ENCODE measurements around the gene SPATA17.
"Not testable (repeated sequence)": the region's sequence is repeated elsewhere in the genome, so short reads cannot be mapped to it uniquely, and the experiment has no call there.

The SPATA17 gene

DNA sequence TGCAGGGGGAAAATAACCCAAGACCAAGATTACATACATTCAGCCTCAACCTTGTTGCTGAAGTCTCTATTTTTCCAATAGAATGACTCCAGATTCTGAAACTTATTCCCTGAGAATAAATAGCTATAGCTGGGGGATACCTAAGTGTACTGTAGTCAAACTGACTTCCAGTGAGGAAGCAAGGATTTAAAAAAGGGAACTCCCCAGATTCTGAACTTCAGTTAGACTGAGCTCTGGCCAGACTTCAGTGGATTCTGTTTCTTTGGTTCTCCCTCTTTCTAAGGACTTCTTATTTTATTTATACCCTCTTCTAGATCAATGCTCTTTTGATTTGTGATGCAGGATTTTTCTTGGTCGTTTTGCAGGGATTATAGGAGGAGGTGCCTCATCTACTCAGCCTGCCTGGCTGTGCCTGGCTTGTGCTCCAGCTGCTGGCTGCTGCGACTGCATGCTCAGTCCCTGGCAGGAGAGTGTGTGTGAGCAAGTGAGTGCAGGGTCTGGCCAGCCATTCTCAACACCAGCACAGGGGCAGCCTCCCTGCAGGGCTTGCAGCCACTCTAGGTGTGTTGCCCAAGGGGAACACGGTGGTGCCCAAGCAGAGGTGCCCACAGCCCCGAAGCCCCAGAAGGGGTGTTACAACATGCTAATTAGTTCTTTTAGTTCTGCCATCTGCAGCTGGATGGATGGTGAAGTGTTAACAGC, 43.0 kb downstream of the SPATA17 start:
- DNase-seq: no peak

DNA sequence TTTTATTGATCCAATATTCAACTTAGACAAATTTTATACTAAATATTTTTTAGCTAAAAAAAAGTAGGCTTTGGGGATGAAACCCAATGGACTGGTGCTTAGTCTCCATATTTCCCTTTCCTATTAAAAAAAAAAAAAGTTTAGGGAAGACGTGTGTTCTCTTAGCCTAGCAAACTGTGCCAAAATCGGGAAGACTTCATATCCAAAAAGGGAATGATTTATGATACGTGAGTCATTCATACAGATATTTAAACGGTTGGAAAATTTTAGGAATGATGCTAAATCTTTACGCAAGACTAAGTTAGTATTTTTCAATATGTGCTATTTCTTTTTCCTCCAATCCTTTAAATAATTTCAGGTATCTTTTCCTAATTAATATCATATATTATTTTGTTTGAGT, 50.7 kb downstream of the SPATA17 start:
- no peak for DNase-seq

DNA sequence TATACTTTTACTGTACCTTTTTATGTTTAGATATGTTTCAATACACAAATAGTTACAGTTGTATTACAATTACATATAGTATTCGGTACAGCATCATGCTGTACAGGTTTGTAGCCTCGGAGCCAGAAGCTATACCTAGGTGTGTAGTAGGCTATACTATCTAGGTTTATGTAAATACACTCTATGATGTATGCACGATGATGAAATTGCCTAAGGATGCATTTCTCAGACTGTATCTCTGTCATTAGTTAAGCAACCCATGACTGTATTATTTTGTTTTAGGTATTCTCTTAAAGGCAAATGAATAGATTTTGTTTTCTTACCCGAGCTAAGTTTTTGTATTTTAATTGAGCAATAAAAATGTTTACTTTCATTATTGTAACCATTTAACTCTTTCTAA, 56.4 kb downstream of the SPATA17 start:
- DNase-seq: no peak

DNA sequence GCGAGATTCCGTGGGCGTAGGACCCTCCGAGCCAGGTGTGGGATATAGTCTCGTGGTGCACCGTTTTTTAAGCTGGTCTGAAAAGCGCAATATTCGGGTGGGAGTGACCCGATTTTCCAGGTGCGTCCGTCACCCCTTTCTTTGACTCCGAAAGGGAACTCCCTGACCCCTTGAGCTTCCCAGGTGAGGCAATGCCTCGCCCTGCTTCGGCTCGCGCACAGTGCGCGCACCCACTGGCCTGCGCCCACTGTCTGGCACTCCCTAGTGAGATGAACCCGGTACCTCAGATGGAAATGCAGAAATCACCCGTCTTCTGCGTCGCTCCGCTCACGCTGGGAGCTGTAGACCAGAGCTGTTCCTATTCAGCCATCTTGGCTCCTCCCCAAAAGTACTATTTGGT, 65.0 kb downstream of the SPATA17 start:
- not testable (repeated sequence) for DNase-seq

DNA sequence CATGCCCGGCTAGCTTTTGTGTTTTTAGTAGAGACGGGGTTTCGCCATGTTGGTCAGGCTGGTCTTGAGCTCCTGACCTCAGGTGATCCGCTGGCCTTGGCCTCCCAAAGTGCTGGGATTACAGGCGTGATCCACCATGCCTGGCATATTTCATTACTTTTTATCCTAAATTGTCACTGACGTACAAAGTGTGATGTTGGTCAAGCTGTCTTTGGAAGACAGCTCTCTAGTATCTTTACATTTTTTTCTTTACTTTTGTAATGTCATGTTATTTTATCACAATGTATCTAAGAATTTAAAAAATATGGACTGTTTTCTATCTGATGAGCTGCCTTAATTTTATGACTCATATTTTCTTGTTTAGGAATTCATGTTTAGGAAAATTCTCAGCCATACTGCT, 72.2 kb downstream of the SPATA17 start:
- DNase-seq: no peak

DNA sequence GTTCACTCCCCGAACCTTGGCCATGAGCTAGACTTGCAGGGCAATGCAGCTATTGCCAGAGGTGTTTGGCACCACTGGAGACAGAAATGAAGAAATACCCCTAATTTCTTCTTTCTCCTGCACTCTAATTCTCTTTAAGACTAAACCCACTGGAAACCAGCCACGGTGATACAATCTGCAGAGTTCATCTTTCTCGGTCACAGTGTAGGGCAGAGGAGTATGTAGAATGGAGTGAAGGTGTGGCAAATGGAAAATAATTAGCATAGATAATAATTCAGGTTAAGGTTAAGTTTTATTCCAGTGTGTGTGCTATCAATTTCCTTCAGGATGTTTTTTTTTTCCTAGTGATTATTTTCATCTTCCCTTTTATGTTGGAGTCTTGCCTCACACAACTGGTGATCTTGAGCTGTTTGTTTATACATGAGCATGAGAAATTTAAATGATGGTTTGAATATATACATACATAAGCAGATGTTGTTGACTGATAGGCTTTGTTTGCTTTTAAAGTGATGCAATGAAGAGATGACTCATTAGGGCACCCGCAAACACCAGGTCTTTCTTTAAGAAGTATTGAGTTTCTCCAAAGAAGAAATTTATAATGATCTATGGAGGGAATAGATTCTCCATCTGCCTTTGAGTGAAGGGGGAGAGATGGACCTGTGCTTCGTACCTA, 81.9 kb downstream of the SPATA17 start:
- no peak for DNase-seq

DNA sequence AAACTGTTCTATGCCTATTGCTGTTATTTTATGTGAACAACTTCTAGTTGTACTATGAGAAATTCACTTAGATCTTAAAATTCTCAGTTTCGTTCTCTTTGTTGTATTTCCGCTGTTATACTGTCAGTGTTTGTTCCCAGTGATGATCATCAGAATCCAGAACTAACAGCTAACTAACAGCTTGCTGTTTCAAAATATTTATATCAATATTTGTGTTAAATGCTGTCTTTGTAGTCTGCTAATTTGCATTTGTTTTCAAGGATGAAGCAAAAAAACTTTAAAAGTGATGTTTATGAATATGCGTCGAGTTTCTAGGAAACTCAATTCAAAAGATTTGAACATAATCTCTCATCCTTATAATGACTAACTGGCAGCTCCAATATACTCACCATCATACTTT, 84.5 kb downstream of the SPATA17 start:
- DNase-seq: no peak

DNA sequence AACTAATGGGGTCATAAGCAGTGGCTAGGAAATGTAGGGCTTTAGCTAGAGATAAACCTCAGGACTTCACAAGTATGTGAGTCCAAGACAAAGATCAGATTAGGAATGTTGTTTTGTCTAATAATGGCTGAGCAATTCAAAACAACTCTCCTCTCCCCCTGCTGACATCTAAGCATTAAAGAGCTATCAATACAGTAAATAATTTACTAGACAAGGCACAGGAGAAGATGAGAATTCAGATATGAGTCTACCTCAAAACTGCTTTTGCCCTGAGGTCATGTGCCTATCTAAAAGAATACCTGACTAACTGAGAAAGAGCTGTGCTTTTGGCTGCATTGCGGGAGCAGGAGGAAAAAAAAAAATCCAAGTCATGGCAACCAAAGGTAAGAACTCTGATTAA, 86.8 kb downstream of the SPATA17 start:
- DNase-seq: peak; percentile 8

DNA sequence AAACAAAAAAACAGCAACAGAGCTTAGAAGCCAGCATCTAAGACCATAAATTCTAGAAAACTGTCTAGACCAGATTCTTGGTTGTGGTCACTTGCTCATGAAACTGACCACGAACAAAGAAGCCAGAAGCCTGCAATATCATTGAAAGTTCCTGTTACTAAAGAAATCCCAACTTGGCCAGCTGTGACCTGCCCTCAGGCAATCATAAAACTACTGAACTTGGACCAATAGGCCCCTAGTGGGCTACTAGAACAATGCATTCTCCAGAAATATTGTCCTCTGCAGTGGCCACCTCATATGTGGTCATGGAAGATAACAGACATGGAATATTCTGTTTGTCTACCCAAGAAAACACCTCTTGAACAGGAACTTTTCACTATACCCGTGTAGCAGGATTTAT, 87.7 kb downstream of the SPATA17 start:
- no peak for DNase-seq

DNA sequence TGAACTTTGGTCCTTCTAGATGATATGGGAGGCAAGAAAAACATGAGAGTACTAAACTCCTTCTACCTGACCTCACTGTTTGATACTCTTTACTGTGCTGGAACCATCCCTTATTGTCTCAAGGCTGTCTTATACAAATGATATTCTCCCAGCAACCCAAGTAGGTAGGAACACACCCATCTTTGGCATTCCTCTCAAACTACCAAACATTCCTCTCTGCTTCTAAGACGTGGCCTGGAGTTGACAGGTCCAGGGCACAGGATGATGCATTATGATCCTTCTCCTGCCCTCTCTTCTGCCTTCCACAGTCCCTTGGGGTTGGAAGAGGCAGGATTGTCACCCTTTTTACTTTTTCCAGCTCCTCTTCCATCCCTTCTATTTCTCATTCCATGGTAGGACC, 90.5 kb downstream of the SPATA17 start:
- no peak for DNase-seq

DNA sequence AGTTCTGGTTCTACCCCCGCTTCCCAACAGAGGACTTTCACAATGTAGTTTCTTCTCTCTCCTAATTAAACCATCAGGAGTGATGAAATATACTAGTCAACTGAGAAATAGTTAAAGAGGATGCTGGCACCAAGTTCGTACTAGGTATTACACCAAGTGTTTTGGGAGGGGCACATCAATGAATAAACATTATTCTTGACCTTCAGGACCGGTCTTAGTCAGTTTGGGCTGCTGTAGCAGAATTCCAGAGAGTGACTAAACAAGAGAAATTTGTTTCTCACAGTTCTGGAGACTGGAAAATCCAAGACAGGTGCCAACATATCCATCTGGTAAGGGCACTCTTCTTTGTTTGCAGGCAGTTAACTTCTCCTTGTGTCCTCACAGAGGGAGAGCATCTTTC, 103.8 kb downstream of the SPATA17 start:
- no peak for DNase-seq

DNA sequence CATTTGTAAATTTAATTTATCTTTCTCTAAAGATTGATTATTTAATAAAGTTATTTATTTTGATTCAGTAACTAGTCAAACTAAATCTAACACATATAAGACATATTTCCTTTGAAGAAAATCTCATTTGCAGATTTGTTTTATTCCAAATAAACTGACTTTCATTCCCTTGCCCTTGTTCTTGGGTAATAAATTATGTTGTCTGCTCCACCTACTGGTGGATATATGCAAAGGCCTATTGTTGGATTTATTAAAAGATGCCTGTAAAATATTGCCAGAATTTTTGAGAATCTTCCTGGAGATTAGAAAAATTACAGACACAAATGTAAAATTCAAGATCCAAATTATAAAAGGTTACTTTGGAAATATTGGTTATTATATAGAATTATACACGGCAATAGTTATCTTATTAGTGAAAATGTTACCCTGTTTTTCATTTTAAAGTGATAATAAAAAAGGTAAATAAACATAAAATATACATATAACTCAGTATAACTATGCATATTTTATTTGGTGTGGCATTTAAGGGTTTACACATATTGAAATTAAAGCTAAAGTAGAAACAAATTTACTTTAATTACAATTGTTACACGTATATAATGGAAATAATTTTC, 116.1 kb downstream of the SPATA17 start:
- no peak for DNase-seq

DNA sequence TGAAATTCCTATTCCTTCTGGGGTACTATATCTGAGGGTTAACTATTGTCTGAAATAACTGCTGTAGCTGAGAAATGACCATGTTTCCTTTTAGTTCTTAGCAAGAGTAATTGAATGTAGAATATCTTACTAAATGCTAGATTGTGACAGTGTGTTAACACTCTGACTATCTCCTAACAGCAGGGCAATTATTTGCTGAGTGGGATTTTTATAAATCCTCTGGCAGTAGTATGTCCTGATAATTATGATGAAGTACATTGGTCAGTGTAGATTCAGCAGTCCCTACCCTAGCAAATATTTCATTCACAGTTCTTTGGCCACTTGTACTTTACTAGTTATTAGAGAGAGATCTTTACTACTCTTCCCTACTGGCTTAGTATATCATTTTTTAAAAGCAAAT, 138.6 kb downstream of the SPATA17 start:
- DNase-seq: no peak

DNA sequence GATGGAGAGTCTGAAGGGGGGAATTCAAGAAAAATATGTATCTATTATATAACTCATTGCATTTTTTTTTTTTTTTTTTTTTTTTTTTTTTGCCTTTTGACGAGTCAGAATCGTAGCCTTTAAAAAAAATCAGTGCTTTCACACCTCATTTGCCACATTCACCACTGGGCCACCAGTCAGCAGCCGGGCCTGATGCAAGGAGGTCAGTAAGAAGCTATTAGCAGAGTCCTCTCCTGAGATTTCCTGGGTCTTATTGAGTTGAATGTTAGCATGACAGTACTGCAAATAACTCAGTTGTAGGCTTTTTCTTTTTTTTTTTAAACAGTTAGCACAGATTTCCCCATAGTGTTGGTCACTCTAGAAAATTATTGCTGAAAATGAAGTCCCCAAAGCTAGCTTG, 139.8 kb downstream of the SPATA17 start:
- no peak for DNase-seq

DNA sequence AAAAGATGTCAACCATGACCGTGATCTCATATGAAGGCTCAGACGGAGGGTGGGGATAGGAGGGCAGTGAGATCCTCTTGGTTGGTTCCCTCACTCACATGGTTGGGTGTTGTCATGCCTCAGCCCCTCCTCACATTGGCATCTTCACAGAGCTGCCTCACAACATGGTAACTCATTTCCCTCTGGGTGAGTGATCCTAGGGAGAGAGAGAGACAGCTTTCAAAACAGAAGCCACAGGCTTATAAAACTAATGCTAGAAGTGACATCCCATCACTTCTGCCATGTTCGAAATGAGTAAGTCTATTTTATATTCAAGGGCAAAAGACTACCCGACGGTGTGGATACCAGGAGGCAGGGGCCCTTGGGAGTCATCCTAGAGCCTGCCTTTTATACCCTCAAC, 145.5 kb downstream of the SPATA17 start:
- no peak for DNase-seq

DNA sequence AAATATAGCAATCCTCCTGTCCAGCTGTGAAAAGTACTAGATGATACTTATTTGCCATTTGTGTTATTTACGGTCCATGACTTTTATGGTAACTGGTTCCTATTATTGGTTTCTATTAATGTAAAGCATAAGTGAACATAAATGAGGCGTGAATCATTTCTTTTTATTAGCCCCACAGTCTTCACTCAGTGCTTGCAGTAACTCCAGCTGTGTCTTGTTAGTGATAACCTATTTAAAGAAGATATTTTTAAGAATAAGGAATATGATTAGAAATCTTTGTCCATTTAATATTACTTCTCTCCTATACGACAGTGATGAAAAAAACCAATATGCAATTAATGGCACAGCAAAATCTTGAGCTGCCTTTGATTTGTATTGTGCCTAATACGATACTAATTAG, 149.9 kb downstream of the SPATA17 start:
- no peak for DNase-seq

DNA sequence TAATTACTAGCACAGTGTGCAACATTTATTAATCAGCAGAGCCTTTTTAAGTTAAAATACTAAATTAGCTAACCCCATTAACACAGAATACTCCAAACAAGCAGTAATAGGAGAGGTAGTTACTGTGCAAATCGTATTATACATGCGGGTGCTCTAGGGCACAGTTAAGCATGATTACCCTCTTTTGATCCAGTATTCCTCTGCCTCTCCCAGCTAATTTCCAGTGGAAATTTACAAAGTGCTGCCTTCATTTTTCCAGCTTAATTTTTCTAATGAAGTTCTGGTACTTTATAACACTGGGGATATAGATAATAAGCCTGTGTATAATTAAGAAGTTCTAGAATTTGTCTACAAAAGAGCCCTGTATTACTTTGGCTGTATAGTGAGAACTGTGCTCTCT, 159.9 kb downstream of the SPATA17 start:
- no peak for DNase-seq

DNA sequence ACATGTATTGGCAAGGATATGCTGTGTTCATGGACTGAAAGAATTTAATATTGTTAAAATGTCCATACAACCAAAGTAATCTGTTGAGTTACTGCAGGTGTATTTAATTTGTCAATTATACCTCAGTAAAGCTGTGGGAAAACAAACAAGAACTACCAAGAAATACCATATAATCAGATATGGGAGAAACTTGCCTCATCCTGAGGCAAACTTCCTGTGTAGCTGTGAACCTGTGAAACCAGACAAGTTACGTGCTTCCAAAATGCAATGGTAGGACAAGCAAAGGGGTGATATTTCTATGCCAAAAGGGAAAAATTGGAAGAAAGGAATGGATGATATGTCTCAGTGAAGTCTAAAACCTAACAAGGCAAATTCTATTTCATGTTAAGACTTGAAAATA, 174.6 kb downstream of the SPATA17 start:
- DNase-seq: no peak

DNA sequence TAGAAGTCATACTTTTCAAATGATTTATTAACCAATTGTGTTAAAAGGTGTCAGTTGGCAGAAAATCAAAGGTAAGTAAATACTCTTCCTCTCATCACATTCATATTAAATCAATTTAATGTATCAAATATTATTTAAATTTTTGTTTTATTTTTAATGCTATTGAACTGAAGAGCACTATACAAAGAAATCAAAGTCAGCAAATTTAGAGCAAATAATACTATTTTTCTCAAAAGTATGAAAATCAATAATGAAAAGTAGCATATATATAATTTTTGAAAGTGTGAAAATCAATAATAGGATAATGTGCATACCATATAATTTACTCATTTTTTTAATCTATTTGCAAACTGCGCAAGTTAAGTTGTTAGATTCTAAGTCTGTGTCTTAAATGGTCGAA, 181.0 kb downstream of the SPATA17 start:
- no peak for DNase-seq

DNA sequence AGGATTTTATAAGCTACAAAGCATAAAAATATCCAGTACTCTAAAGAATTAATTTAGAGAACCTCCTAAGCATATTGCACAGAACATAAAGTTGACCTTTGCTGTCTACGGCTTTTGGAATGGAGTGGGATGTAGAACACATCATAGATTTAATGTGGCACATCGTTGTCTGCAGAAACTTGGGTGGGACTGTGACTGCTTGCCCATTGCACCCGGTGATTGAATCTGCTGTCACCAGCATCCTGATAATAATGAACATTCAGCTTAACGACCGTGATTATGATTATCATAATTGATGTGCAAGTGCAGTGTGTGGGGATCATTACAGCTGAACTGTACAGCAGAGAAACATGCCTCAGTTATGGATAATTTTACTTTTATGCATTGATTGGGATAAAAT, 181.9 kb downstream of the SPATA17 start:
- no peak for DNase-seq

DNA sequence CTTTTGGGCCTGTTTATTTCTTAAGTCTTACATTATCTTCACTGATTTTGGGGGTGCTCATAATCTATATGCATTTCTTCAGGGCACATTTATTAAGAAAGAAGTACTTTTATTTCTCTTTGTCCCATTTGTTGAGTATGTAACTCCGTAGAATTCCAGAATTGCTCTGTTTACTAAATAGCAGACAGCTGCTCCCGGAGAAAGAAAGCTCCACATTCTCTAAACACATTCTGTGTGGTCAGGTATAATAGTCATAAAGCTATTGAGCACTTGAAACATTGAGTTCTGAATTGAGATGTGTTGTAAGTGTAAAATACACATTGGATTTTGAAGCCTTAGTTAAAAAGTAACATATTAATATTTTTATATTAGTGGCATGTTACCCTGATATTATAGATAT, 206.5 kb downstream of the SPATA17 start:
- DNase-seq: no peak

DNA sequence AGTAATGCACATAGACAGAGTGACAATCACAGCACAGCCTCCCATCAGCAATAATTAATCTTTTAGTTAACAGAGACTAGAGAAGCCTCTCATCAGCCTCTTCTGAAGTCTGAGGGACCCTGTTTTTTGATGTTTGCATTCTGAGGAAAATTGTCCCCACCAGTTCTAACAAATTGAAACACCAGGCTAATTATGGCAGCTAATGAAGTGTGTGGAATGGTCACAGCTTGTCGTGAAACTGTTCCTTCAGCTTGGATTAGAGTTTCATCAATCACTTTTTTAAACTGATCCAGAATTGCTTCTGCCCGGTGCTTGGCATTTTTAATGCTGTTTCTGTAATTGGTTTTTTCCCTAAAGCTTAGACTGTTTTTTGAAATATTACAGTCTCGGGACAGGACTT, 208.0 kb downstream of the SPATA17 start:
- no peak for DNase-seq

DNA sequence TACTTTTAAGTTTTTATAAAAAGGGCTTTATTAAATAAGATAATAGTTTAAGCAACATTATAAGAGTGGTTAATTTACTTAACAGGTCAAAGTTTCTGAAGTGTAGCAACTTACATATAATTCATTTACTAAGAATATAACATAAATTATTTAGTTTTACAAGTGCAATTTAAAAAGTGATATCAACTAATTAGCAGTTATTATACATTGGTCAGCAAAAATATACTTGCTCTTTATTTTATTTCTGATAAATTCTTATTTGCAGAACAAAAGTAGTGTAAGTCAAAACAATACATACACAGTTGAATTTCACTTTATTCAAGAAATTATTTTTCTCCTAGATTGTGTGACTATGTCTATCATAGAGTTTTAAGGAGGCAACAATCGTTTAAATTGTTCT, 215.6 kb downstream of the SPATA17 start:
- DNase-seq: no peak

DNA sequence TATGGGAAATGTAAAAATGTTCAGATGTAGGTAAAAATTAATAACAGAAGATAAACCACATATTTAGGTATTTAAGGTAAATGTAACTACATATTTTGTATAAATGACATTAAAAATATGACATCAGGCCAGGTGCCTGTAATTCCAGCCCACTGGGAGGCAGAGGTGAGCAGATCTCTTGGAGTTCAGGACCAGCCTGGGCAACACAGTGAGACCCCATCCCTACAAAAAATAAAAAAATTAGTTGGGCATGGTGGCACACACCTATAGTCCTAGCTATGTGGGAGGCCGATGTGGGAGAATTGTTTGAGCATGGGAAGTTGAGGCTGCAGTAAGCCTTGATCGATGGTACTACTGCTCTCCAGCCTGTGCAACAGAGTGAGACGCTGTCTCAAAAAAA, 216.5 kb downstream of the SPATA17 start:
- no peak for DNase-seq

Data from right kidney (tissue), 1 donor.